ENCODE results near the gene NFE2L3.
"Not testable (repeated sequence)": the region's sequence is repeated elsewhere in the genome, so short reads cannot be mapped to it uniquely, and the experiment has no call there.

The NFE2L3 gene

DNA sequence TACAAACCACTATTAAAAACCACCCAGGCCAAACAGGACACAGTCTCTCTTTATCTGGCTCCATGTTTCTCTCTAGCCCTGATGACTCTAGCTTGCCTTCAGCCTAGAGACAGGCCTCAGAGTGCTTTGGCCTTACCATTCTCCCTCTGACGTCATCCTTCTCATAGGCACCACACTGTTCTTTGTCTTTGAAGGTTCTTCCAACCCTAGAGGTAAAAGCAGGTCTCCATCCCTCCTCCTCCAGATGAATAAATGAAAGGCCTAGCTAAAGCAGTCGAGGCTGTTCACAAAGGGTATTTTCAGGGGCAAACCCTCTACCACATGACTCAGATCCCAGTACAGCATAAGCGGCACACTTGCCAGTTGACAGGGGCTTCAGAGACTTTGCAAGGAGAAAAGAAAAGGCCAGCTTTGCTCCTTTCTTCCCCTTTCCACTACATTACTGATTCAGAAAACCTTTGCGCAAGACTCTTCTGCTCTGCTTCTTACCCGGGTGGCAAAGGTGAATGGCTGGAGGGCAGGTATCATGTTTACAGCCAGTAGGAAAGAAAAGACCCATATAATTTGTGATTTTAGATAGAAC, 14.8 kb downstream of the NFE2L3 start:
- in situ Hi-C loops (cut with MboI; ENCODE audit: low sequenced_read_pairs) = no loop called here

GRCh38 chr7:26167303-26167934, 15.4 kb downstream of the NFE2L3 start:
- in situ Hi-C loops (cut with MboI; ENCODE audit: low sequenced_read_pairs) = no loop called here

DNA sequence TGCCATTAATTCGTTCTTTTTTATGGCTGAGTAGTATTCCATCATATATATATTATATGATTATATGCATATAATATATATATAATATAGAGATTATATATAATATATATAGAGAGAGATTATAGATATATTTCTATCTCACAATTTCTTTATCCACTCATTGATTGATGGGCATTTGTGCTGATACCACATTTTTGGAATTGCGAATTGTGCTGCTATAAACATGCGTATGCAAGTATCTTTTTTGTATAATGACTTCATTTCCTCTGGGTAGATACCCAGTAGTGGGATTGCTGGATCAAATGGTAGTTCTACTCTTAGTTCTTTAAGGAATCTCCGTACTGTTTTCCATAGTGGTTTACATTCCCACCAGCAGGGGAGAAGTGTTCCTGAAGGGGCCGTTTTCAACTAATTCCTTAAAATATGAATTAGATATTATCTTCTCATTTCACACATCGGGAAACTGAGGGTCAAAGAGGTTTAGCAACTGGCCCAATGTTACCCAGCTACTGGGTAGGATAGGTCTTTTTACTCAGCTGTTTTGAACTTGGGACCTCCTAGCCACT, 16.5 kb downstream of the NFE2L3 start:
- in situ Hi-C loops (cut with MboI; ENCODE audit: low sequenced_read_pairs) = no loop called here

DNA sequence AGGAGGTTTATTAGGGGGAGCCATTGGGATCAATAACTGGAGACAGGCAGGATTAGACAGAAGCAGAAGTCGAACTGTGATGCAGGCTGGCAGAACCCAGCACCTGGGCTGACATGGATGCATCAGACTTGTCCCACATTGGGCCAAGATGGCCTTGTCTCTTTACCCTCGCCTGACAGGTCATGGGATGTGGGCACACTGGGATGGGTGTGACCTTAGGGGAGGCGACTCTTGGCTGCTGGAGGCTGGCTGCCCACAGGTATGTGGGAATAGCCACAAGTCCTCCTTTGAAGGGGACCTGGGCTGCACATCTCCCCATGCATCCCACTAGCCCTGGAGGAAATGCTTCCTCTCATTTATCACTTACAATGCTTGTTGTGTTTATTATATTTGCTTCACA, 17.3 kb downstream of the NFE2L3 start:
- in situ Hi-C loops (cut with MboI; ENCODE audit: low sequenced_read_pairs) = no loop called here

- in situ Hi-C loops (cut with MboI; ENCODE audit: low sequenced_read_pairs) = no loop called here
Measured at GRCh38 chr7:26170663-26171062, 18.7 kb downstream of the NFE2L3 start.

DNA sequence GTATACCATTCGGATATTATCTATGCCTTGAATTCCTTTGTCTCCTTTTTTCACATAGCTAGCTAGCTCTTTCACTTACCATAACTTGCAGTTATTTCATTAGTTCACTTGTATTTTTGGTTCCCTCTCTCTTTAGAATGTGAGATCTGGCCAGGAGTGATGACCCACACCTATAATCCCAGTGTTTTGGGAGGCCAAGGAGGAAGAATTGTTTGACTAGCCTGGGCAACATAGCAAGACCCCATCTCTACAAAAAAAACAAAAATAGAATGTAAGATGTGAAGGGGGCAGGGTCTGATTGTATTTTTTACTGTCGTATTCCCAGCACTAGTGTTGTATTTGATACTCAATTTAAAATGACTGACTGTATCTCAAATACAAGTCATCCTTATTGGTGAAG, 19.6 kb downstream of the NFE2L3 start:
- in situ Hi-C loops (cut with MboI; ENCODE audit: low sequenced_read_pairs) = no loop called here

- in situ Hi-C loops (cut with MboI; ENCODE audit: low sequenced_read_pairs) = no loop called here
Measured at GRCh38 chr7:26172048-26172447, 20.1 kb downstream of the NFE2L3 start.

DNA sequence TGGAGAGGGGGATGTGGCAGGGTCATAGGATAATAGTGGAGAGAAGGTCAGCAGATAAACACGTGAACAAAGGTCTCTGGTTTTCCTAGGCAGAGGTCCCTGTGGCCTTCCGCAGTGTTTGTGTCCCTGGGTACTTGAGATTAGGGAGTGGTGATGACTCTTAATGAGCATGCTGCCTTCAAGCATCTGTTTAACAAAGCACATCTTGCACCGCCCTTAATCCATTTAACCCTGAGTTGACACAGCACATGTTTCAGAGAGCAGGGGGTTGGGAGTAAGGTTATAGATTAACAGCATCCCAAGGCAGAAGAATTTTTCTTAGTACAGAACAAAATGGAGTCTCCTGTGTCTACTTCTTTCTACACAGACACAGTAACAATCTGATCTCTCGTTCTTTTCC, 23.9 kb downstream of the NFE2L3 start:
- in situ Hi-C loops (cut with MboI; ENCODE audit: low sequenced_read_pairs) = not testable (repeated sequence)

DNA sequence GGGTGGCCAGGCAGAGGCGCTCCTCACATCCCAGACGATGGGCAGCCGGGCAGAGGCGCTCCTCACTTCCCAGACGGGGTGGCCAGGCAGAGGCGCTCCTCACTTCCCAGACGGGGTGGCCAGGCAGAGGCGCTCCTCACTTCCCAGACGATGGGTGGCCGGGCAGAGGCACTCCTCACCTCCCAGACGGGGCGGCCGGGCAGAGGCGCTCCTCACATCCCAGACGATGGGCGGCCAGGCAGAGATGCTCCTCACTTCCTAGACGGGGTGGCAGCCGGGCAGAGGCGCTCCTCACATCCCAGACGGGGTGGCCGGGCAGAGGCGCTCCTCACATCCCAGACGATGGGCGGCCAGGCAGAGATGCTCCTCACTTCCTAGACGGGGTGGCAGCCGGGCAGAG, 24.7 kb downstream of the NFE2L3 start:
- in situ Hi-C loops (cut with MboI; ENCODE audit: low sequenced_read_pairs) = not testable (repeated sequence)

GRCh38 chr7:26177269-26177668, 25.3 kb downstream of the NFE2L3 start:
- in situ Hi-C loops (cut with MboI; ENCODE audit: low sequenced_read_pairs) = not testable (repeated sequence)

GRCh38 chr7:26178272-26178960, 26.4 kb downstream of the NFE2L3 start:
- in situ Hi-C loops (cut with MboI; ENCODE audit: low sequenced_read_pairs) = no loop called here

GRCh38 chr7:26179422-26179821, 27.4 kb downstream of the NFE2L3 start:
- in situ Hi-C loops (cut with MboI; ENCODE audit: low sequenced_read_pairs) = no loop called here

GRCh38 chr7:26179826-26180497, 28.0 kb downstream of the NFE2L3 start:
- in situ Hi-C loops (cut with MboI; ENCODE audit: low sequenced_read_pairs) = no loop called here

GRCh38 chr7:26180792-26181198, 28.8 kb downstream of the NFE2L3 start:
- in situ Hi-C loops (cut with MboI; ENCODE audit: low sequenced_read_pairs) = no loop called here

DNA sequence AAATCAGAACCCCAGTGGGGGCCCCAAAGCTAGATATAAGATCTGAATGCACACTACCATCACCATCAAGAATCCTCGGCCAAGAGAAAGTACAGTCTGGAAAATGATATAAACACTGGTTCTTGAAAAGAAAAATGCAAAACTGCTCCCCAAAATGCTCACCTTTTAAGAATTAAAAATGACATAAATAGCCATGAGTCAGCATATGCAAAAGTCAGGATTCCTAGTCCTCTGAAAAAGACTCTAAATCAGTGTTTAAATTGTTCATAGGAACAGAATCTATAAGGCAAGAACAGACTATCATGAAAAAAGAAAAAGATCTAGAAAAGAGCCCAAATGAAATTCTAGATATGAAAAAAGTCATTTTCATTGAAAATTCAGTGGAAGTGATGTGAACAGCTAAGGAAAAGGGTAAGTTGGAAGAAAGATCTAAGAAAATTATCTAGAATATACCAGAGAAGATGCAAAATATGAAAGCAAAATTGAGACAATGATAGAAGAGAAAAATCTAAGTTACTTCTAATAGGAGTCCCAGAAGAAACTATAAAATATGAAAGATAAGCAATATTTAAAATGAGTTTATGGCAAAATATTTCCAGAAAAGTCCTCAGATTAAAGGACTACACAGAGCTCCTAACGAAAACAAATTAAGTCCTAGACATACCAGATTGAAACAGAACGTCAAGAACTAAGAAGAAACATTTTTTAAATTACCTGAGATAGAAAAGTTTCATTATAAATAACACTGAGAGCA, 29.7 kb downstream of the NFE2L3 start:
- in situ Hi-C loops (cut with MboI; ENCODE audit: low sequenced_read_pairs) = no loop called here

DNA sequence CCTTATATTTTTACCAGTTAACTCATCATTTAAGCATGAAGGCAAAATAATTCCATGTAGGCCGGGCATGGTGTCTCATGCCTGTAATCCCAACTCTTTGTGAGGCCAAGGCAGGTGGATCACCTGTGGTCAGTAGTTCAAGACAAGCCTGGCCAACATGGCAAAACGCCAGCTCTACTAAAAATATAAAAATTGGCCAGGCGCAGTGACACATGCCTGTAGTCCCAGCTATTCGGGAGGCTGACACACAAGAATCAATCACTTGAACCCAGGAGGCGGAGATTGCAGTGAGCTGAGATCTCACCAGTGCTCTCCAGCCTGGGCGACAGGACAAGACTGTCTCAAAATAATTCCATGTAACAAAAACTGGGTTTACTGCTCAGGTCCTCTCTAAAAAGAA, 30.3 kb downstream of the NFE2L3 start:
- in situ Hi-C loops (cut with MboI; ENCODE audit: low sequenced_read_pairs) = no loop called here

DNA sequence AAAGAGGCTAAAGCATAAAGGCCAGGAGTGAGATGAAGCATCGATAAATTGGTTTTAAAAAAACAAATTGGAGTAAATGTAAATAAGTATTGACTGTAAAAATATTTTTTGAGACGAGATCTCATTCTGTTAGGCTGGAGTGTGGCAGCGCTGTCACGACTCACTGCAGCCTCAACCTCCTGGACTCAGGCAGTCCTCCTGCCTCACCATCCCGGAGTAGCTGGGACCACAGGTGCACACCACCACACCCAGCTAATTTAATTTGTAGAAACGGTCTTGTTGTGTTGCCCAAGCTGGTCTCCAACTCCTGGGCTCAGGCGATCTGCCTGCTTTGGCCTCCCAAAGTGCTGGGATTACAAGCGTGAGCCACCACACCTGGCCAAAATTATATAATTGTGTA, 30.7 kb downstream of the NFE2L3 start:
- in situ Hi-C loops (cut with MboI; ENCODE audit: low sequenced_read_pairs) = no loop called here

DNA sequence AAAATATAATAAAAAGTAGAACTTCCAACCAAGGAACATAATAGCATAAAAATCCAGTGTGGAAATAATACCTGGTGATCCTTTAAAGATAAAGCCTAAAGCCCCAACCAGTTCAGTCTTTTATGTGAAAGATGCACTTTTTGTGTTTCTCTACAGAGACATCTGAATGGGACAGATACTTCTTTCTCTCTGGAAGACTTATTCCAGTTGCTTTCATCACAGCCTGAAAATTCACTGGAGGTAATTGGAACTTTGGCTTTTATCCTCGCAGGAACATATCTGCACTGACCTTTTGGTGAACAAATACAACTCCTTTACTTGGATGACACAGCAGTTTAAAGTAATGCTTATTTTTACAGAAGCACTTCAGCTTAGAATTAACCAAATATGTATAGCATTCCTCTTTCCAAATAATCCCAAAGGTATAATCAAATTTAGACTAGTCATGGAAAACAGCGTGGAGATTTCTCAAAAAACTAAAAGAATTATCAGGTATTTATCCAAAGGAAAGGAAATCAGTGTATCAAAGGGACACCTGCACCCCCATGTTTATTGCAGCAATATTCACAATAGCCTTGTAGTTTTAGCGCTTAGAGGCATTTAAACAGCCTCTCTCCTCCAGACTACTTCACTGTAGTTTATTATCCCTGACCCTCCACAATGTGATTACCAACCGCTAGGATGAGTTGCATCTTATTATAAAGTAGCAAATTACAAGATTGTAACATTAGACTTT, 31.7 kb downstream of the NFE2L3 start:
- in situ Hi-C loops (cut with MboI; ENCODE audit: low sequenced_read_pairs) = no loop called here

DNA sequence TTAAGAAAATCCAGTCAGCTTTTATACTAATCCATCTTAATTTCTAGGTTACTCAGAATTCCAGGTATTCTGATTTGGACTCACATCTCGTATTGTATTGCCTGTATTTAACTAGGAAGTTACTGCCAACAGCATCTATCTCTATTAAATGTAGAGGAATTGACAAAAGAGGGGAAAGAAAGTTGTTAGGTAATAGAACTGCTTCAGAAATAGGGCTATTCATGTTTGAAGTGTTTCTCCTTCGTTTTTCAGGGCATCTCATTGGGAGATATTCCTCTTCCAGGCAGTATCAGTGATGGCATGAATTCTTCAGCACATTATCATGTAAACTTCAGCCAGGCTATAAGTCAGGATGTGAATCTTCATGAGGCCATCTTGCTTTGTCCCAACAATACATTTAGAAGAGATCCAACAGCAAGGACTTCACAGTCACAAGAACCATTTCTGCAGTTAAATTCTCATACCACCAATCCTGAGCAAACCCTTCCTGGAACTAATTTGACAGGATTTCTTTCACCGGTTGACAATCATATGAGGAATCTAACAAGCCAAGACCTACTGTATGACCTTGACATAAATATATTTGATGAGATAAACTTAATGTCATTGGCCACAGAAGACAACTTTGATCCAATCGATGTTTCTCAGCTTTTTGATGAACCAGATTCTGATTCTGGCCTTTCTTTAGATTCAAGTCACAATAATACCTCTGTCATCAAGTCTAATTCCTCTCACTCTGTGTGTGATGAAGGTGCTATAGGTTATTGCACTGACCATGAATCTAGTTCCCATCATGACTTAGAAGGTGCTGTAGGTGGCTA, 32.5 kb downstream of the NFE2L3 start:
- in situ Hi-C loops (cut with MboI; ENCODE audit: low sequenced_read_pairs) = not testable (repeated sequence)

Data from HL-60/S4 (cell line).